ENCODE results near the gene MUC4. TPM values are rescaled to one million over a fixed set of nuclear protein-coding genes. Genes with fewer than 3 reads are reported as not detected.
A peak's percentile ranks its signal among the peaks of the same experiment; 100 is the strongest.
"Not testable (repeated sequence)": the region's sequence is repeated elsewhere in the genome, so short reads cannot be mapped to it uniquely, and the experiment has no call there.

MUC4 gene
- total and polyA plus RNA-seq, 2 experiments from 2014 or later, result not detected

GRCh38 chr3:195774917-195775316, 36.8 kb downstream of the MUC4 start:
- no peak overlapping the region for H2AFZ ChIP-seq
- H3K36me3 ChIP-seq (ENCODE audit: low read depth), result no peaks in the 10 kb centered on the region
- no peaks in the 10 kb centered on the region for H3K9me3 ChIP-seq (ENCODE audit: low read depth)
- H4K20me1 ChIP-seq (ENCODE audit: insufficient read depth), result no peaks in the 10 kb centered on the region
- 40 to 42% methylated on average over 13 of the region's 13 CpGs for WGBS, 2 experiments (ENCODE audit: low coverage in 1 of 2, low lambda C conversion rate in 2 of 2, missing lambda C conversion rate in 2 of 2)
- H3K9ac ChIP-seq, result no peak overlapping the region
- no peaks in the 10 kb centered on the region for H3K4me1 ChIP-seq (ENCODE audit: insufficient read depth)
- no peaks in the 10 kb centered on the region for H3K9me2 ChIP-seq (ENCODE audit: insufficient read depth)
- H3K27me3 ChIP-seq (replicated peaks; ENCODE audit: insufficient read depth), result no peaks in the 10 kb centered on the region
- no peak overlapping the region for H3K27ac ChIP-seq
- no peaks in the 10 kb centered on the region for H3F3A ChIP-seq (ENCODE audit: insufficient read depth)
- in situ Hi-C loops (cut with MboI), result no loop called here
- H3K79me2 ChIP-seq (ENCODE audit: insufficient read depth), result no peaks in the 10 kb centered on the region
- H3K4me3 ChIP-seq, result no peak overlapping the region
- peak; percentile 61 for DNase-seq
- TF ChIP-seq EZH2phosphoT487 (IDR thresholded peaks at IDR 0.05; ENCODE audit: insufficient read depth, low read depth) (no peak), EZH2 (IDR thresholded peaks at IDR 0.05; ENCODE audit: insufficient read depth, poor library complexity, severe bottlenecking) (no peak)
- no peak overlapping the region for H3K4me2 ChIP-seq (ENCODE audit: unreplicated experiment)

- no peaks in the 10 kb centered on the region for H3K27me3 ChIP-seq (replicated peaks; ENCODE audit: insufficient read depth)
- H3K4me3 ChIP-seq, result no peak overlapping the region
- H3K9me3 ChIP-seq (ENCODE audit: low read depth), result no peaks in the 10 kb centered on the region
- no peaks in the 10 kb centered on the region for H3K79me2 ChIP-seq (ENCODE audit: insufficient read depth)
- no peaks in the 10 kb centered on the region for H3F3A ChIP-seq (ENCODE audit: insufficient read depth)
- no peak overlapping the region for H3K27ac ChIP-seq
- TF ChIP-seq EZH2 (IDR thresholded peaks at IDR 0.05; ENCODE audit: insufficient read depth, poor library complexity, severe bottlenecking) (no peak), EZH2phosphoT487 (IDR thresholded peaks at IDR 0.05; ENCODE audit: insufficient read depth, low read depth) (no peak)
- H4K20me1 ChIP-seq (ENCODE audit: insufficient read depth), result no peaks in the 10 kb centered on the region
- WGBS, 2 experiments (ENCODE audit: low coverage in 1 of 2, low lambda C conversion rate in 2 of 2, missing lambda C conversion rate in 2 of 2), result 68 to 70% methylated on average over 20 to 23 of the region's 23 CpGs
- H2AFZ ChIP-seq, result no peak overlapping the region
- H3K4me2 ChIP-seq (ENCODE audit: unreplicated experiment), result no peak overlapping the region
- DNase-seq, result no peak
- H3K9ac ChIP-seq, result no peak overlapping the region
- H3K36me3 ChIP-seq (ENCODE audit: low read depth), result no peaks in the 10 kb centered on the region
- no peaks in the 10 kb centered on the region for H3K9me2 ChIP-seq (ENCODE audit: insufficient read depth)
- in situ Hi-C loops (cut with MboI), result no loop called here
- no peaks in the 10 kb centered on the region for H3K4me1 ChIP-seq (ENCODE audit: insufficient read depth)
These were observed 37.7 kb downstream of the MUC4 start for GRCh38 chr3:195773956-195774537.

DNA sequence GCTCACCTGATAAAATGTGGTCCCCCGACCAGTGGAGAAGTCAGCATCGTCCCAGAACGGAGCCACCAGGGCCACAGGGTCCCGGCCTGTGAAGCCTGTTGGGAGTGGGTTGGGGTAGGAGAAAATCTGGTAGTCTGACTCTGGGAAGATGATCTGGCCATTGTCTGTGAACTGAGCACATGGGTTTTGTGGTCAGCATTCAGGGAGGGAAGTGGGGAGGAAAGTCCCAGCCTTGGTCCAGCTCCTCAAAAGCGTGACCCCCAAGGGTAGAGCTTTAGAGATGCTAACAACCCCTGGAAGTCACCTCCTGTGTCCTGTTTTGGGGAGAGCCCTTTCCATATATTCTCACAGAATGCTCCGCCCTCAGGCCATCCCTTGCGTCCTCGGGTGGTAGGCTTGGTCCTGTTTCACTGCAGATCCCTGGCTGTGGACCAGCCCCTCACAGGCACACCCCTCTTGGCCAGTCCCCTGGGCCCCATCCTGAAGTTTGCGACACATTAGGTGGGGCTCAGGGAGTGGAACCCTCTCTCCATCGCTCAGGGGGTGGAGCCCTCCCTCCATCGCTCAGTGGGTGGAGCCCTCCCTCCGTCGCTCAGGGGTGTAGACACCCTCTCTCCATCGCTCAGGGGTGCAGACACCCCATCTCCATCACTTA, 40.0 kb downstream of the MUC4 start:
- TF ChIP-seq EZH2 (IDR thresholded peaks at IDR 0.05; ENCODE audit: insufficient read depth, poor library complexity, severe bottlenecking), result no peak
- no peaks in the 10 kb centered on the region for H3K36me3 ChIP-seq (ENCODE audit: low read depth)
- no peaks in the 10 kb centered on the region for H3K79me2 ChIP-seq (ENCODE audit: insufficient read depth)
- H3K9me3 ChIP-seq (ENCODE audit: low read depth), result no peaks in the 10 kb centered on the region
- 67 to 68% methylated on average over 13 to 14 of the region's 14 CpGs for WGBS, 2 experiments (ENCODE audit: low coverage in 1 of 2, low lambda C conversion rate in 2 of 2, missing lambda C conversion rate in 2 of 2)
- H2AFZ ChIP-seq, result no peak overlapping the region
- DNase-seq, result no peak
- H3K9ac ChIP-seq, result no peak overlapping the region
- H3K4me2 ChIP-seq (ENCODE audit: unreplicated experiment), result no peak overlapping the region
- H3K27ac ChIP-seq, result no peak overlapping the region
- no peak overlapping the region for H3K4me3 ChIP-seq
- in situ Hi-C loops (cut with MboI), result no loop called here
- H3F3A ChIP-seq (ENCODE audit: insufficient read depth), result no peaks in the 10 kb centered on the region
- no peaks in the 10 kb centered on the region for H3K9me2 ChIP-seq (ENCODE audit: insufficient read depth)
- no peaks in the 10 kb centered on the region for H3K27me3 ChIP-seq (replicated peaks; ENCODE audit: insufficient read depth)
- no peaks in the 10 kb centered on the region for H4K20me1 ChIP-seq (ENCODE audit: insufficient read depth)
- no peaks in the 10 kb centered on the region for H3K4me1 ChIP-seq (ENCODE audit: insufficient read depth)

DNA sequence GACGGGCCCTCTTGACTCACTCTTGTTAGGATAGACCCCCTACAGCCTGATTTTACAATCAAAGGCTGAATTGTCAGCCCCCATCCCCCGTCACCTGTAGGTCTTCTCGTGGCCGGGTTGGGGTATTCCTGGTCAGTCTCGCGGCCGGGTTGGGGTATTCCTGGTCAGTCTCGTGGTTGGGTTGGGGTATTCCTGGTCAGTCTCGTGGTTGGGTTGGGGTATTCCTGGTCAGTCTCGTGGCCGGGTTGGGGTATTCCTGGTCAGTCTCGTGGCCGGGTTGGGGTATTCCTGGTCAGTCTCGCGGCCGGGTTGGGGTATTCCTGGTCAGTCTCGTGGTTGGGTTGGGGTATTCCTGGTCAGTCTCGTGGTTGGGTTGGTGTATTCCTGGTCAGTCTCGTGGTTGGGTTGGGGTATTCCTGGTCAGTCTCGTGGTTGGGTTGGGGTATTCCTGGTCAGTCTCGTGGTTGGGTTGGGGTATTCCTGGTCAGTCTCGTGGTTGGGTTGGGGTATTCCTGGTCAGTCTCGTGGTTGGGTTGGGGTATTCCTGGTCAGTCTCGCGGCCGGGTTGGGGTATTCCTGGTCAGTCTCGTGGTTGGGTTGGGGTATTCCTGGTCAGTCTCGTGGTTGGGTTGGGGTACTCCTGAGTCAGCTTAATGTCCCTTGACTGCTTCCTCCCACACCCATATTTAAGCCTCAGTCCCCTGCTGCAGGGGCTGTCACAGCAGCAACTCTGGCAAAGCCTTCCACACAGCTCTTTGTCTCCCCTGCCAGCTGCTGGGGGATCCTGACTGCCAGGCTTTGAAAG, 40.7 kb downstream of the MUC4 start:
- H3K9me3 ChIP-seq (ENCODE audit: low read depth); H3K36me3 ChIP-seq (ENCODE audit: low read depth); H3K9me2 ChIP-seq (ENCODE audit: insufficient read depth); H3K4me2 ChIP-seq (ENCODE audit: unreplicated experiment); H3F3A ChIP-seq (ENCODE audit: insufficient read depth); H4K20me1 ChIP-seq (ENCODE audit: insufficient read depth); H3K27me3 ChIP-seq (replicated peaks; ENCODE audit: insufficient read depth); H3K27ac ChIP-seq; H3K79me2 ChIP-seq (ENCODE audit: insufficient read depth); H3K4me1 ChIP-seq (ENCODE audit: insufficient read depth); H3K9ac ChIP-seq; DNase-seq; H3K4me3 ChIP-seq; in situ Hi-C loops (cut with MboI); H2AFZ ChIP-seq: not testable (repeated sequence)
- WGBS, 2 experiments (ENCODE audit: low coverage in 1 of 2, low lambda C conversion rate in 2 of 2, missing lambda C conversion rate in 2 of 2), result 85 to 86% methylated on average over 20 to 27 of the region's 28 CpGs
